Activated gamma-delta T cell (primary cell): ENCODE data around the gene ARHGAP12.

Source experiments
- DNase-seq: peaks from one replicate; lab custom pipeline; 2025; lab: John Stamatoyannopoulos, UW

ARHGAP12 gene

DNA sequence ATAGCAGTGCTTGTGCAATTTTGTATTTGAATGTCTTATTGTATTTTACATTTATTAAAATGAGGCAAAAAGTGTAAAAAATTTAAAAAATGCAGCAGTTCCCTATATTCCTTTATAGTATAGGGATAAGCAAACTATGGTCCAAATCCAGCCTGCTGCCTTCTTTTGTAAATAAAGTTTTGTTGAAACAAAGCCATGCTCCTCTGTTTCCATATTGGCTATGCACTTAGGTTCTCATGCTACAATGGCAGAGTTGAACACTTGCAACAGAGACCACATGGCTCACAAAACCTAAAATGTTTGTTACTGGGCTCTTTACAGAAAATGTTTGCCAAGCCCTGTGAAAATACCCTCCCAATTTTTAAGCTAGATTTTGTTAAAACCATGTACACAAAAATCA lies 50.1 kb downstream of the ARHGAP12 start:
- no peak for DNase-seq

DNA sequence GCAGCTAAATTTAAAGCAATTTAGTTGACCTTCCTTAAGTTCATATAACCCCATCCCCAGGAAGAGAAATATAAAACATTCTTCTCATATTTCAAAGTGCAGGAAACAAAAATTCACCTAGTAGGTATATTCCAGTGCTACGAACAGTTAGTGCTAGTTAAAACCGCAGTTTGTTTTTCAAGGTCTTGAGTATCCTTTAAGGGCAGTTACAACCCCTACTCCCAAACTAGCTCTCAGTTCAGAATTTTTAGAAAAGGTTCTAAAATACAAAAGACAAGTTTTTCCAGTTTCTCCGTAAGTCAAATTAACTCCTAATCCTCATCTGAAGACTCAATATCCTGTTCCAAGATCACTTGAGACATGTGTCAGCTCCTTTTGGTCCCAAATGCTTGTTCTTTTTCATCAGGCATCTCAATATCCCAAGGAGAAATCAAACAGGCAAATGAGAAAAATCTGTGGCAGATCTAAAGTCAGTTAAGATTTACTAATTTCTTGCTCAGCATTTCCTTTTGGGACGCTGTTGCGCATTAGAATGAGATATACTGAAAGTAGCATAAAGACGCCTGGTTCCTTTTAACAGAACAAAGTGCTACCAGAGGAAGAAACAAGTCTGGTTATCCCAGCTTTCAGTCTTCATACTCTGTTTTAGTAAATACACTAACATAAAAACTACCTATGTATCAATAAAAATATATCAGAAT lies 51.8 kb downstream of the ARHGAP12 start:
- no peak for DNase-seq

DNA sequence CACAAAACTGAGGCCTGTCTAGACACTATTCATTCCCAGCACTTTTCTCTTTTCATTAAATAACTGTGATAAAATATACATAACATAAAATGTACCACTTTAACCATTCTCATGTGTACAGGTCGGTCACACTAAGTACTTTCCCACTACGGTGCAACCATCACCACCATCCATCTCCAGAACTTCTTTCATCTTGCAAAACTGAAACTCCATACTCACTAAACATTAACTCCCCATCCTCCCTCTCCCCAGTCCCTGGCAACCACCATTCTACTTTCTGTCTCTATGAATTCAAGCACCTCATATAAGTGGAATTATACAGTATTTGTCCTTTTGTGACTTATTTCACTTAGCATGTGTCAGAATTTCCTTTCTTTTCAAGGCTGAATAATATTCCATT lies 53.0 kb downstream of the ARHGAP12 start:
- DNase-seq = no peak

DNA sequence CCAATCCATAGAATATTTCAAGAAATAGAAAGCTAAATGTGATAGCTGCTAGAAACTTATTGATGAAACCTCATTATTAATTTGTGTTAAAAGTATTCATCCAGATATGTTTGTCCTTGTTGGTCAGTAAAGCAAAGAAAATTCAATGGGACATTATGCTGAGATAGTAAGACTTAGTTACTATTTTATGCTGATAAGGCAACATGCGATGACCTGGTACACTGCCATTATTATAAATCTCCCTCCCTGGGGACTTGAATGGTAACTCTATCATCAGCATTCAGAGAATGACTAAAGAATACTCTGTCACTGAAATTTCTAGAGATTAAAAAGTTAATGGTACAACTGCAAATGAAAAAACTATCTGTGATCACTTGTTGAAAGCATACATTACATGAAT lies 54.9 kb downstream of the ARHGAP12 start:
- no peak for DNase-seq

DNA sequence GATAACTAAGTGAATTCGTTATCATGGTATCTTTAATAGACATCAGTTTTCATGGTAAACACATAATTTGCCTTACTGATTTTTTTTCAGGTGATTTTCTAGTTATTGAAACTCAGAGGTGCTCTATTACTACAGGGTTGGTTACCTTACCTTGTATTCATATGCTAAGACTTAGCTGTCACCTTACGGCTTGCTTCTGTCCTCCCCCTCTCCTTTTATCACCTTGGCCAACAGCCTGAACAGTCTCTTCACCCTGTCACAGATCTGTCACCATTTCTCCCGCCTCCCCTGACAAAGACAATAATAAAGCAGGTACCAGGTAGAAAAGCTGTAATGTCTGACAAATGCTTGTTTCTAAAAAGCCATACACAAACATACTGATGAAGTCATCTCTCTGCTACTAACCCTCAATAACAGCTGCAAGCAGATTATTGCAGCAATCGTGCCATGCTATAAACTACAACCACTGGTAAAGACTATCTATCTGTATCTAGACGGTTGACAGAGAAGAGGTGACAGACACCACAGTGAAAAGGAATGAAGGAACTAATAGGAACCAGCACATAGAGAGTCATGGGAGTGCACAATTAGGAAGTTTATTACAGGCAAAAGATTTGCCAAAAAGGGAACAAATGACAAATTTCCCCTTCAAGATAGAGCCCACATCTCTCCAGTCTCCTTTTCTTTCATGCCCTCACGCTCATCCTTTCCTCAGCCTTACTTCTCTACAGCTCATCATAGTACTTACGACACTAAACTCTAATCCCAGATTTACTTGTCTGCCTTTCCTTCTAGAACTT lies 57.2 kb downstream of the ARHGAP12 start:
- DNase-seq = no peak

DNA sequence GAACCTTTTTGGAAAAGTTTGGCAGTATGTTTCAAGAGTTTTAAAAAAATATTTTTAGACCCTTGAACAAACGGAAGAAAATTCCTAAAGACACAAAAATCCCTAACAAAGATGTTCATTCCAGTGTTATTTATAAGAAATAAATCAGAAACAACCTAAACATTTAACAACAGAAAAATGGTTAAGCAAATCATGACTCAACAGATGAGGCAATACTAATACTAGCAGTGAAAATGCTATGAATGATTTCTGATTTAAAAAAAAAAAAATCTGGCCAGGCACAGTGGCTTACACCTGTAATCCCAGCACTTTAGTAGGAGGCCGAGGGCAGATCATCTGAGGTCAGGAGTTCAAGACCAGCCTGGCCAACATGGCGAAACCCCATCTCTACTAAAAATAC lies 61.0 kb downstream of the ARHGAP12 start:
- DNase-seq = no peak

DNA sequence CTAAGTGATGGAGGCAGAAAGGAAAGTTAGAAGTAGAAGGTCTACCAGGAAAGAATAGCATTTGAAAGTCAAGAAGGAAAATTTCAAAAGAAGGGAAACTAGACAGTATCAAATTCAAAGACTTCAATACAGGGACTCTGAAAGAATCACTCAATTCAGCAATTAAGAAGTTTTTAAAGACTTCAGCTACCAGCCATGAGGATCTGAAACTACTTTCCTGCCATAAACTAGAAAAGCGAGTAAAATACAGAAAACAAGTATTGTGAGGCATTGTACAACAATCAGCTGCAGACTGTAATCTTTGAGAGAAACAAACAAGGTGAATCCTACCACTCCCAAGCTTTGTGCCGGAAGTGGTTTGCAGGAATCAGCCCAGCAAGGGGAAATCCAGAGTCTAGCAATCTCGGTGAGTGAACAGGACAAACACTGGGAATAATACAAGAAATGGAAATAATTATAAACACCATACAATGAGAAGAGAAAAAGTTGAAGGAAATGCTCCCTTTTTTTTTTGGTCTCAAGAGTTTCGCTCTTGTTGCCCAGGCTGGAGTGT lies 62.4 kb downstream of the ARHGAP12 start:
- DNase-seq = no peak

DNA sequence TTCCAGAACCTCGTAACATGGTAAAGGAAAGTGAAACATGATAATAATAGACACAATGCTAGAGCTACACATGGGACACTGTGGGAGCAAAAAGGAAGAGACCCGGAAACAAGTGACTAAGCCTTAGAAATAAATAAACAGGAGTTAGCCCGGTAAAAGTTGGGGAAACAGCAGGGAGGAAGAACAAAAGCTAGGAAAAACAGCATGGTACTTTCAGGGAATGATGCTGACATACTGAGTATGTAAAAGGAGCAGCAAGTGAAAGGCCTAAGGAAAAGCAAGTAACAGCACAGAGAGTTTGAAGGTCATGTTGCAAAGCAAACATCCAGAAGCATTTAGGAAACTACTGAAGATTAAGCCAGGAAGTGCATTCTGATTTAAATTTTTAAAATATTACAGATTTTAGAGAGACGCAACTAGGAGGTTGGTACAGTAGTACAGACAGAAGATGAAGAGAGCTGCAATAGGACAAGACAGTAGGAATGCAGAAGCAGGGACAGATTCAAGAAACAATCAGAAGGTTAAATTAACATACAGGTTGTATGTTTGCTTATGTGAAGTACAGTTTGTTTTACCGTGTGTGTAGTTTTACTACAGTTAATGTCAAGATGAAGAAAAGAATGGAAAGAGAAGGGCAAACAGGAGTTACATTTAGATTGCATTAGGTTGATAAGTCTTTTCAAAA lies 63.7 kb downstream of the ARHGAP12 start:
- DNase-seq = no peak

DNA sequence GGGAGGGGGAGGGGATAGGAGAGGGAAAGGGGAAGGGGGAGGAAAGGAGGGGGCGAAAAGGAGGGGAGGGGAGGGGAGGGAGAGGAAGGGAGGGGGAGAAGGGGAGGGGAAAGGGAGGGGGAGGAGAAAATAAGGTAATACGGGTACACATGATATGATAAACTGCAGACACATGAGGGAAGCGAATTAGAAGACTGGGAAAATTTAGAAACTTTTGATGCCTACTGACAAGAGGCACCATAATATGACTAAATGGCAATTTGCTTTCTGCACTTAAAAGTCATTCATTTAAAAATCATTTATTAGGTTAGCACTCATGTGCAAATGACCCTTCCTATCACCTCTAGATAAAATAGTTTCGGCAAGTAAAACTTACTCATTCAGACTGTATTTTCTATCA lies 73.6 kb downstream of the ARHGAP12 start:
- no peak for DNase-seq

DNA sequence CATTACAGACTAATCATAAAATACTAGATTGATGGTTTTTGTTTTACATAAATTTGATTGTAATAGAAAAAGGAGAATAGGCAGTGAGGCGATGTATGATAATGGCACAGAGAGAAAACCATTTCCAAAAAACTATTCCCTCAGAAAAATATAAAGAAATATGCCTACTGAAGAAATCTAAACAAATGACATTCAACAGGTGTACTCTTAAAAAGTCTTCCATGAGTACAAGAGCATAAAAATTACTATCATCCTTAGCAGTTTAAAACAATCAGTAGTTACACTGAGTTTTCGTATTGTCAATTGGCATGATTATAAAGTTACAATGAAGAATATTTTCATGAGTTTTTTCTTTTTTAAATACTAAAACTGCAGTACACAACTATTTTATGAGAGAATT lies 75.0 kb downstream of the ARHGAP12 start:
- DNase-seq = no peak

DNA sequence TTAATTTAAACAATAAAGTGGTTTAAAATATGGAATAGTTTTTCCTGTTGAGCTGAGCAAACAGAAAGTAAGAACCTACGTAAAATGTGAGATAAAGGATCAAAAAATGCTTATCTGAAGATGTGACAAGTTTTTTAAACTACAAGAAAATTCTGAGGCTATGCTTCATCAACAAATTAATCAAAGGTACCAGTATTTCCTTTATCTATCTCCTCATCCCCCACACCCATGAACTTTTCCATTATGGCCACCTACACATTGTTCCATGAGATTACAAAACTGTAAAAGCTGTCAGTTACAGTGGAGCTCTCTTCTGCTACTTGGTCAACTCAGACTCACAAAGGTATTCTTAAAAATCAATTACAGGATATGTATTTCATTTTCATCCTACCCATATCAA lies 77.4 kb downstream of the ARHGAP12 start:
- DNase-seq = no peak

DNA sequence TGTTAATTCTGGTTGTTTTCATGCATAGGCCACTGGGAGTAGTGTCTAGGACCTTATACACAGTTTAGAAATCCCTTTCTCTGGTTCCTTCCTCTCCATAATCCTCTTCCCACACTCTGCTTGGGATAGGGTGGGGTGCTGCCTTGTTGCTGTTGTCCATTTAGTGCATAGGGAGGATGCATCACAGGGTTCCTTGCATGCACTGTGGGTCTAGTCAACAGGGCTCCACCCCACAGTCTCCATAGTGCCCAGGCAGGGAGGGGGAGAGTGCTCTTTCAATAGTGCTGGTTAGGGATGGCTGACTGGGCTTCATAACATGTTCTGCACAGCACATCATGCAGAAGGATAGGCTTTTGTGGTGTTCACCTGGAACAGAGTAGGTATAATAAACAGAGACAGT lies 81.1 kb downstream of the ARHGAP12 start:
- no peak for DNase-seq

DNA sequence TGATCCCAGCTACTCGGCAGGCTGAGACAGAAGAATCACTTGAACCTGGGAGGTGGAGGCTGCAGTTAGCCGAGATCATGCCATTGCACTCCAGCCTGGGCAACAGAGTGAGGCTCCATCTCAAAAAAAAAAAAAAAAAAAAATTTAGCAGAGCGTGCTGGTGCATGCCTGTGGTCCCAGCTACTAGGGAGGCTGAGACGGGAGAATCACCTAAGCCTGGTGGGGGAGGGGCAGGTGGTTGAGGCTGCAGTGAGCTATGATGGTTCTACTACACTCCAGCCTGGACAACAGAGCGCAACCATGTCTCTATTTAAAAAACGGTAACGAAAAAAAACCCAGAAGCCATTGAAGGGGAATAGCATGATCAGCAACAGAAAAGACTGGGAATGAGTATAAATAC lies 89.9 kb downstream of the ARHGAP12 start:
- DNase-seq = no peak

DNA sequence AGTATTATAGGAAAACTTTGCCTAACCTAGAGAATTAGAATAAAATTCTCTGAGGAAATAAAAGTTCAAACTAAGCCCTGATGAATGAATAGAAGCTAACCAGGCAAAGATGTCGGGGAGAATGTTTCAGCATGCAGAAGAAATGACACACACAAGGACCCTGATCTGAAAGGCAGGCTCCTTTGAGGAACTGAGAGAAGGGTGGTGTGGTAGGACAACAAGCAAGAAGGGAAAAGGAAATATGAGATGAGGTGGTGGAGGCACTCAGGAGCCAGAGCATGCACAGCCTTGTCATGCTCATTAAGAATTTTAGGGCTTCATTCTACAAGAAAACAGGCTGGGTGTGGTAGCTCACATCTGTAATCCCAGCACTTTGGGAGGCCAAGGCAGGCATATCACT lies 90.6 kb downstream of the ARHGAP12 start:
- no peak for DNase-seq

DNA sequence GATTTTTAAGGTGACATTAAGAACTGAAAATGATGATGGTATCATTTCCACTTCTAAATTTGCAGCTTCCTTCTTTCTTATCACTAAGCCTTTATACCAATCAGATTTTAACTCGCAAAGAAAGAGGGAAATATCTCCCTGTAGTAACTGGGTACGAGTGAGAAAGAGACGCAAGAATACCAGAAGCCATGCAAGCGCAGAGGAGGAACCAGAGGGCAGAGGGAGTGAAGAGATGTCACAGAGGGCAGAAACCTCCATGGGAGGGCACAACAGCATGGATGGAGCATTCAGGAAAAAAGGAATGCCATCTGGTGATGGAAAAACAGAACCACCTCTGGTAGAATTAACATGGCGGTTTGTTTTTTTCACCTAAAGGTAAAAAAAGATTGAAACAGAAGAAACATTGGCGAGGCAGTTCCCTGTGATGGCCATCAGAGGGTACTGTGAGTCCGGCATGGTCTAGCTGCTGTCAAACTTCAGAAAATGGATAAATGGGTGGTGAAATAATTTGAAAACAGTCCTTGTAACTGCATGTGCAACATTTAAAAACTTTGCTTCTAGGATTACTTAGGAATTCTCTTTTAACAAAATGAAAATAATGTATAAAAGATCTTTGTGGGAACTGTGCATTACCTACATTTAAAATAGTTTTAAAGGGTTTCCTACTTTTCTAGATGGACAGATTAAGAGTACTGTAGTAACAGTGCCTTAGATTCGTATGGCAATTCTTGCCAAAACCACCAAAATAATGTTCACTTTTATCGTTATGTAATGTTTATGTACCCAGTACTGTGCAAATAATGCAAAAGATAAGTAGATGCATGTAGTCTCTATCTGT lies 91.8 kb downstream of the ARHGAP12 start:
- no peak for DNase-seq

DNA sequence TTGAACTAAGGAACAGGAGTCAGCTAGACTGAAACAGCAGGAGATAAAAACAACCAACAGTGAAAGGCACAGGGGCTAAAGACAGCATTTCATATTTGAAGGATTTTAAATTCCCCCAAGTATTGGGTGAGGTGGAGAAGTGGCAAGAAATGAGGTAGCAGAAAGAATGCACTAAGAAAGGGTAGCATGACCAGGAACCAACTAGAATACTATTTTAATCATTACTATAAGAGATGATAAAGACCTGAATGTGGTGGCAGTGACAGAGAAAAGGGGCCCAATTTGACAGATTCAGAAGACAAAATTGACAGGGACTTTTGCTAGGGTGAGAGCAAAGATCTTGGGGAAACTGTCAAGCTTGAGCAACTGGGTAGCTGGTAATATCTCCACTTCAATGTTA lies 94.9 kb downstream of the ARHGAP12 start:
- DNase-seq = no peak

DNA sequence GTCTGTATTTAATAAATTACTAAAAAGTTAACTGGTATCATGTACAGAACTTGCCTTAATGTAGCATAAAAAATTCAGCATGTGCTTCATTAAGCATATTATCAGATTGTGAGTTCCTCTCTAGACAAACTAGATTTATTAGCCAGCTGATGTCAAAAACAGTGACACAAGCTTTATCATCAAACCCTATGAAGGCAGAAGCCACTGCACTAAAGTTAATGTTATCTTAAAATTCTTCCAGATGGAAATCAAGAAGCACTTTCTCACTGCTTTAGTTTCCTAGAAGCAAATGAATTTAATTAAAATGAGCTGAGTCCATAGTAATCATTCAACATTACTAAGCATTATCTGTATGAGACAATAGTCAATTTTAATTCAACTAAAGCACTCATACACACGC lies 96.4 kb downstream of the ARHGAP12 start:
- DNase-seq = no peak

DNA sequence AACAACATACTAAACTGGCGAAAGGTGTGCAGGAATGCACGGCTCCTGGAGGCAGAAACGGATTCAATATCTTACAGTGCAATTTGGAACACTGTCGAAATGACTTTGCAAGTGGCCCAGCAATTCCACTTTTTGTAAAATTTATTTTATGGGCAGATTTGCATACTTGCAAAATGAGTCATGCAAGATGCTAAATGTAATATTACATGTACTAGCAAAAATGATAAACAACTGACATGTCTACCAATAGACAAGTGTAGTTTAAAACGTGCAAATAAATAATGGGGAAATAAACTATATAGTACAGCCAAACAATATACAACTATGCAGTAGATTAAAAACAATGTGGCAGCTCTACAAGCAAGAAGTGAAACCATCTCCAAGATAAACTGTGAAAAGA lies 97.7 kb downstream of the ARHGAP12 start:
- no peak for DNase-seq

DNA sequence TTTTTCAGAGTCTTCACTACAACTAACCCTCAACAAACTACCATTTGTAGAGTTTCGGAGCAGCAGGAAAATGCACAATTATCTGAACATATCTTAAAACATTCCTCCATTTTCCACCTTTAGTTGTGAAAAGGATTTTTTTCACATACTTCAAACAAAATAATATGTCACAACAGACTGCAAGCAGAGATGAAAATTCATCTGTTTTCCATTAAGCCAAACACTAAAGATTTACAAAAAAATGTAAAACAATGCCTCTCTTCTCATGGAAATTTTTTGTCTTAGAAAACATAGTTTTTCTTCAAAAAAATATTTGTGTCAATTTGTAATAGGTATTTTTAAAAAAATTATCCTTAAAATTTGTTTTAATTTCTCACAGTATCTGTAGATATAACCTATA lies 98.9 kb downstream of the ARHGAP12 start:
- DNase-seq = no peak

DNA sequence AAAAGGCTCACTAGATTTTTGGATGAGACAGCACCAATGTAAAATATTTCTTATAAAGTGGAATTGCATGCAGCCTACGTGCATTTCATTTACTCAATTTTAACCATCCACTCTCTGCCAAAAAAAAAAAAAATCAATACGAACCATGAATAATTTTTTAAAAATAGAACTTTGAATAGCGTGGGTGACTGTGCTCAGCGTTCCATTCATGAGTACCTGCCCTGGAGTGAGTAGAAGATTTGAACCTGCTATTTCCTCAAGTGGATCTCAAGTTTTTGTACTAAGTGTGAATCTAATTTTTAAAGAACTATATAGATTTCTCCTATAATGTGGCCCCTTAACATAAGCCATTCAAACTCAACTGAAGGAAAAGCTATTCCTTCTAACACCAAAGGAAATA lies 105.3 kb downstream of the ARHGAP12 start:
- DNase-seq = no peak

DNA sequence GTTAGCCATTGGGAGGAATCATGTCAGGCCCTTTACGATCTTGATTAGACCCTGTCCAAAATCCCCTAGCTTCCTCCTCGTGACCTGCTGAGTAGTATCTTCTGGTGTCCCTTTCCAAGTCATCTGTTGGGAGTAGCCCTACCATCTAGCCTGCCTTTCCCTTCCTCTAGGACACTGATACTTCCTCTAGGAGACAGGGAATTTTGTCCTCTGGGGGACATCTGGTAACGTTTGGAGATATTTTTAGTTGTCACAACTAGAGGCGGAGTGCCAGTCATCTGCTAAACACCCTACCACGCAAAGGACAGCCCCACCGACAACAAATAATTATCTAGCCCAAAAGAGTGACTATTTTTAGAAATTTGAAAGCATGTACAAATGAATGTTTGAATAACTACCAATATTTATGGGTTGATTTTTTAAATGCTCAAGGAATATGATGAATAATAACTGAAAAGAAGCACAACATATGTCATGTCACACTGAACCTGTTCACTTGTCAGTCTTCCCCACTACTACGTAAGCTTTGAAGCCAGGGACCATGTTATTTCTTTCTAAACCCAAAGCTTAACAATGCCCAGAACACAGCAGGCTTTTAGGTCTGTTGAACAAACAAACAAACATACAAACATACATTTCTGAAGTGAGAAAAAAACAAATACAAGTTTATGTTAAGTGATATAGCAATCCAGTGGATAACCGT lies 105.9 kb downstream of the ARHGAP12 start:
- DNase-seq = no peak
